ENCODE measurements around the gene BICC1. TPM values are rescaled to one million over a fixed set of nuclear protein-coding genes. Genes with fewer than 3 reads are reported as not detected.

BICC1 gene
- total RNA-seq, 4 donors from 2014 or later = 9.3 to 20.8 (median 12.5) TPM

- no peaks in the 10 kb centered on the region for H3K36me3 ChIP-seq
- H3K4me1 ChIP-seq = no peaks in the 10 kb centered on the region
- WGBS, 2 donors = 76 to 93% methylated on average over 5 of the region's 5 CpGs
- H3K4me3 ChIP-seq (replicated peaks in 1 of 3) = no peak overlapping the region
- H3K9me3 ChIP-seq = no peaks in the 10 kb centered on the region
- DNase-seq = no peak
- intact Hi-C loops (cut with DNase I) = no loop called here
- no peak overlapping the region for H3K27ac ChIP-seq
- TF ChIP-seq CTCF (IDR thresholded peaks at IDR 0.05) (no peak), POLR2A (IDR thresholded peaks at IDR 0.05) (no peak)
- H3K27me3 ChIP-seq = no peaks in the 10 kb centered on the region
Observed at GRCh38 chr10:58698777-58699356, 186.2 kb downstream of the BICC1 start.

DNA sequence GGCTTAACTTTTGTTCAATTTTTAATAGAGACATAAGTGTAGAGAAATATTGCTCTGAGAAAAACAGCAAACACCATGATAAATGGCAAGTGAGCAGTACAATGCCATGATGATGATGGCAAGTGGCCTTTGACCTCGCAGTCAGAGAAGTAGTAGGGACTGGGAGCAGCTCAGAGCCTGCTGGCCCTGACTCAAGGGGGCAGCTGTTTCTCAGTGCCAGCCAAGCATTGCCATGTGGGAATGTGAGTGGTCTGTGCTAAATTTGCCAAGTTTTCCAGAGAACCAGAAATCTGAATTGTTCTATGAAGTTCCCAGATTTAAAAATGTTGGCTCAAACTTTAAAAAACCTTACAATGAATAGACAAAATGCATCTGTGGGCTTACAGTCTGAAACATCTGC, 187.9 kb downstream of the BICC1 start:
- Histone ChIP-seq H3K4me3 (replicated peaks in 1 of 3) (no peak overlapping the region), H3K27ac (no peak overlapping the region), H3K36me3 (no peaks in the 10 kb centered on the region), H3K27me3 (no peaks in the 10 kb centered on the region), H3K4me1 (no peaks in the 10 kb centered on the region), H3K9me3 (no peaks in the 10 kb centered on the region)
- intact Hi-C loops (cut with DNase I) = no loop called here
- WGBS, 2 donors = 84 to 89% methylated on average over 1 of the region's 1 CpG
- TF ChIP-seq CTCF (IDR thresholded peaks at IDR 0.05) (no peak), POLR2A (IDR thresholded peaks at IDR 0.05) (no peak)
- DNase-seq = no peak

DNA sequence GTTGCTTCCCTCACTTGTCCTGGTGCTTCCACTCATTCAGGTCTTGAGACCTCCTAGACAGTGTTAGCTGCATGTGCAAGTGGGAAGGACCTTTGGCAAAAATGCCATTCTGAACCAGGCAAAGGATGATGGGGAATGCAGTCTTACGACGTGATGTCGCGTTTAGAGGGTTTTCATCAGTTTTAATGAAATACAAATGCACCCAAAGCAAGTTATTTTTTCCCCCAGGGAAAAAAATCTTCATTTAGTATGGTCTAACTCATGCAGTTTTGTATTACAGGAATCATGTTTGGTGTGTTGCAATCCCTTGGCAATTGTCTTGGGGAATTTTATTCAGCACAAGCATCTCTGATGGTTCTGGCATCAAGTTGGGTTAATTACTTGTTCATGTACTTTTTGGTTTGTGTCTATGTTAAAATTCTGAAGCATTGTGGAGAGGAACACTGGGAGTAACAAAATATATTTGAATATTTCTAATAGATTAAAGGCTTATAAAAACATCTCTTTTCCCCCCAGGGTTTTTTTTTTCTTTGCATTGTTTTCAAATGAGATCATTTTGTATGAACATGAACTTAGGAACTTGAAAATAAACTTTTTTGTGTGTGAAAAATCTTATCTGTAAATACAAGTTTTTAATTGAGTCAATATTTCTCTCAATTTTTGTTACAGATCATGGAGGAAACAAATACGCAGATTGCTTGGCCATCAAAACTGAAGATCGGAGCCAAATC, 188.9 kb downstream of the BICC1 start:
- WGBS, 2 donors = 68 to 78% methylated on average over 6 of the region's 6 CpGs
- H3K27me3 ChIP-seq = no peaks in the 10 kb centered on the region
- no peak overlapping the region for H3K27ac ChIP-seq
- H3K4me3 ChIP-seq (replicated peaks in 1 of 3) = no peak overlapping the region
- intact Hi-C loops (cut with DNase I) = no loop called here
- no peak for TF ChIP-seq POLR2A (IDR thresholded peaks at IDR 0.05)
- TF ChIP-seq CTCF (IDR thresholded peaks at IDR 0.05) = no peak
- no peaks in the 10 kb centered on the region for H3K9me3 ChIP-seq
- H3K36me3 ChIP-seq = no peaks in the 10 kb centered on the region
- H3K4me1 ChIP-seq = no peaks in the 10 kb centered on the region
- no peak for DNase-seq

- Histone ChIP-seq H3K4me1 (no peaks in the 10 kb centered on the region), H3K27ac (no peak overlapping the region)
- intact Hi-C loops (cut with DNase I) = no loop called here
Observed at GRCh38 chr10:58704226-58704625, 191.6 kb downstream of the BICC1 start.

More at GRCh38 chr10:58704226-58704625, 191.6 kb downstream of the BICC1 start:
- no peaks in the 10 kb centered on the region for H3K9me3 ChIP-seq
- H3K36me3 ChIP-seq = no peaks in the 10 kb centered on the region
- H3K27me3 ChIP-seq = no peaks in the 10 kb centered on the region
- no peak overlapping the region for H3K4me3 ChIP-seq (replicated peaks in 1 of 3)
- DNase-seq = no peak
- no peak for TF ChIP-seq CTCF (IDR thresholded peaks at IDR 0.05)
- no peak for TF ChIP-seq POLR2A (IDR thresholded peaks at IDR 0.05)
- 95 to 100% methylated on average over 1 of the region's 1 CpG for WGBS, 2 donors

Data from thyroid gland (tissue), 4 donors.